Loucy (cell line): Measurements from ENCODE around the gene FAM162A.

ENCODE experiments used
- H2AFZ ChIP-seq: fragments of 200-600 bp; sonication (generic); 2 replicates; pipeline ENCODE4 v1.6.0; 2016; ENCODE audit warnings: antibody characterized with exemption, mild to moderate bottlenecking, low read length, moderate library complexity
- H3F3A ChIP-seq: fragments of 200-600 bp; 2 replicates; pipeline ENCODE4 v1.6.0; 2016; ENCODE audit warnings: antibody characterized with exemption, low read depth, mild to moderate bottlenecking
- H3K27me3 ChIP-seq: fragments of 200-600 bp; sonication (generic); 2 replicates; pipeline ENCODE4 v1.6.1; 2014; ENCODE audit warnings: low read length, mild to moderate bottlenecking; ENCODE audit not compliant: insufficient read depth, poor library complexity, severe bottlenecking
- H3K36me3 ChIP-seq: fragments of 200-600 bp; sonication (generic); 2 replicates; pipeline ENCODE4 v1.6.1; 2016; ENCODE audit warnings: low read length; ENCODE audit not compliant: insufficient read depth
- H3K4me1 ChIP-seq: fragments of 200-600 bp; sonication (generic); 2 replicates; pipeline ENCODE4 v1.5.1; 2014; ENCODE audit warnings: low read length, mild to moderate bottlenecking; ENCODE audit not compliant: insufficient read depth, poor library complexity, severe bottlenecking
- H3K4me2 ChIP-seq: fragments of 200-600 bp; sonication (generic); 2 replicates; pipeline ENCODE4 v1.6.0; 2014; ENCODE audit warnings: antibody characterized with exemption, low read length, low read depth, mild to moderate bottlenecking; ENCODE audit not compliant: poor library complexity, severe bottlenecking
- H3K4me3 ChIP-seq: fragments of 200-600 bp; sonication (generic); 2 replicates; pipeline ENCODE4 v1.5.1; 2014; ENCODE audit warnings: low read length, mild to moderate bottlenecking, mixed read lengths; ENCODE audit not compliant: poor library complexity, severe bottlenecking
- H3K79me2 ChIP-seq: fragments of 200-600 bp; sonication (generic); 2 replicates; pipeline ENCODE4 v1.6.1; 2014; ENCODE audit warnings: low read length; ENCODE audit not compliant: insufficient read depth
- H3K9ac ChIP-seq: fragments of 200-600 bp; sonication (generic); 2 replicates; pipeline ENCODE4 v1.6.0; 2014; ENCODE audit warnings: mild to moderate bottlenecking, low read depth, low read length, moderate library complexity; ENCODE audit not compliant: poor library complexity, severe bottlenecking
- H3K9me2 ChIP-seq: fragments of 200-600 bp; sonication (generic); replicated peaks from 2 replicates; pipeline ENCODE4 v1.6.1; 2016; ENCODE audit warnings: low read depth, low read length, mixed read lengths
- H3K9me3 ChIP-seq: fragments of 200-600 bp; sonication (generic); 2 replicates; pipeline ENCODE4 v1.6.1; 2014; ENCODE audit warnings: mild to moderate bottlenecking, antibody characterized with exemption, low read length, low read depth; ENCODE audit not compliant: insufficient read depth
- H4K20me1 ChIP-seq: fragments of 200-600 bp; sonication (generic); 2 replicates; pipeline ENCODE4 v1.6.0; 2014; ENCODE audit warnings: antibody characterized with exemption, low read length, mild to moderate bottlenecking; ENCODE audit not compliant: insufficient read depth, poor library complexity, severe bottlenecking
- EZH2phosphoT487 ChIP-seq: fragments of 200-600 bp; IDR thresholded peaks from 2 replicates; pipeline ENCODE4 v1.6.1; 2018; ENCODE audit warnings: antibody characterized with exemption, mild to moderate bottlenecking, moderate library complexity, borderline replicate concordance
- TF ChIP-seq, protein P1 (sequence below): fragments of 200-600 bp; sonication (generic); conservative IDR thresholded peaks from 2 replicates; pipeline ENCODE4 v1.5.1; 2014; ENCODE audit warnings: mild to moderate bottlenecking, antibody characterized with exemption, low read length

Gene FAM162A

DNA sequence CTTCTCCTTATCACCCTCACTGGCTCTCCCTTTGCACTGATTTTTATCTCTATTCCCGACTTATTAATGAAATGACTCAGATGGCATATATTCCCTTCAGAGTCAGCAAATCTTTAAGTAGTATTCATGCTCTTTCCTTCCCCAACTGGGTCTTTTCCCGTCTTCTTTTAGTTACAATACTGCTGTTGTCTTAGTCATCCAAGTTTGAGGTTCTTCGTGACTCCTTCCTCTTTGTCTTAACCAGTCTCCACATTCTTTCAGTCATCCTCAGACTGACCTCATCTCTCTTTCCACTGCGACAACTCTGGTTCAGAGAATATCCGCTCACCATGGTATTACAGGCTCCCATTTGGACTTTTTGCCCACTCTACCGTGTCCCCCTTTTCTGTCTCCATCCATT is 19.5 kb downstream of the FAM162A start:
- Histone ChIP-seq H3K9ac (no peak overlapping the region), H4K20me1 (no peaks in the 10 kb centered on the region), H3K4me1 (no peaks in the 10 kb centered on the region), H3F3A (no peaks in the 10 kb centered on the region), H2AFZ (no peak overlapping the region), H3K27me3 (no peaks in the 10 kb centered on the region), H3K9me3 (no peaks in the 10 kb centered on the region), H3K4me3 (no peak overlapping the region), H3K79me2 (peaks cover 11% of the 10 kb centered on the region; the same call in 1 of the 2 replicates), H3K4me2 (no peak overlapping the region), H3K9me2 (no peaks in the 10 kb centered on the region), H3K36me3 (peaks cover 60% of the 10 kb centered on the region; the same call in 1 of the 2 replicates)
- TF ChIP-seq, protein P1, sequence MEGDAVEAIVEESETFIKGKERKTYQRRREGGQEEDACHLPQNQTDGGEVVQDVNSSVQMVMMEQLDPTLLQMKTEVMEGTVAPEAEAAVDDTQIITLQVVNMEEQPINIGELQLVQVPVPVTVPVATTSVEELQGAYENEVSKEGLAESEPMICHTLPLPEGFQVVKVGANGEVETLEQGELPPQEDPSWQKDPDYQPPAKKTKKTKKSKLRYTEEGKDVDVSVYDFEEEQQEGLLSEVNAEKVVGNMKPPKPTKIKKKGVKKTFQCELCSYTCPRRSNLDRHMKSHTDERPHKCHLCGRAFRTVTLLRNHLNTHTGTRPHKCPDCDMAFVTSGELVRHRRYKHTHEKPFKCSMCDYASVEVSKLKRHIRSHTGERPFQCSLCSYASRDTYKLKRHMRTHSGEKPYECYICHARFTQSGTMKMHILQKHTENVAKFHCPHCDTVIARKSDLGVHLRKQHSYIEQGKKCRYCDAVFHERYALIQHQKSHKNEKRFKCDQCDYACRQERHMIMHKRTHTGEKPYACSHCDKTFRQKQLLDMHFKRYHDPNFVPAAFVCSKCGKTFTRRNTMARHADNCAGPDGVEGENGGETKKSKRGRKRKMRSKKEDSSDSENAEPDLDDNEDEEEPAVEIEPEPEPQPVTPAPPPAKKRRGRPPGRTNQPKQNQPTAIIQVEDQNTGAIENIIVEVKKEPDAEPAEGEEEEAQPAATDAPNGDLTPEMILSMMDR, result no peak
- TF ChIP-seq EZH2phosphoT487, result no peak

DNA sequence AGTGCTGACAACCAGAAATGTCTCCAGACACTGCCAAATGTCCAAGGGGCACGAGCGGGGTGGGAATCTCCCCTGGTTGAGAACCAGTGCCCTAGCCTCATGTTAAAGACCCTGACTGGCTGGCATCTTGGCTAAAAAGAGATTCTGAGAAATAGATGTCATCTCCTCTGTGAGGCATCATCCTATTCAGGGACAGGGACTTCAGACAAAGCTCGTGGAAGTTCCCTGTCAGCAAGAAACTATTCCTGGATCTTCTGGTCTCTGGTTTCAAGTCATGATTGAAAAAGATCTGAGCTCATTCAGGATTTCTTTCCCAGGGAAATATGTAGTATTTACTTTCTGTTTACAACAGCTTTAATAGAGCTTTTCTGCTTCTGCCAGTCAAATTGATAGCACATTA is 21.0 kb downstream of the FAM162A start:
- Histone ChIP-seq H3K4me2 (no peak overlapping the region), H4K20me1 (no peaks in the 10 kb centered on the region), H3K79me2 (peaks cover 5% of the 10 kb centered on the region; the same call in 1 of the 2 replicates), H3K9ac (no peak overlapping the region), H3K4me1 (no peaks in the 10 kb centered on the region), H3K36me3 (peaks cover 75% of the 10 kb centered on the region; the same call in 1 of the 2 replicates), H3K27me3 (no peaks in the 10 kb centered on the region), H3F3A (no peaks in the 10 kb centered on the region), H3K9me2 (no peaks in the 10 kb centered on the region), H2AFZ (no peak overlapping the region), H3K4me3 (no peak overlapping the region), H3K9me3 (no peaks in the 10 kb centered on the region)
- TF ChIP-seq EZH2phosphoT487, result no peak
- TF ChIP-seq, protein P1, result no peak

DNA sequence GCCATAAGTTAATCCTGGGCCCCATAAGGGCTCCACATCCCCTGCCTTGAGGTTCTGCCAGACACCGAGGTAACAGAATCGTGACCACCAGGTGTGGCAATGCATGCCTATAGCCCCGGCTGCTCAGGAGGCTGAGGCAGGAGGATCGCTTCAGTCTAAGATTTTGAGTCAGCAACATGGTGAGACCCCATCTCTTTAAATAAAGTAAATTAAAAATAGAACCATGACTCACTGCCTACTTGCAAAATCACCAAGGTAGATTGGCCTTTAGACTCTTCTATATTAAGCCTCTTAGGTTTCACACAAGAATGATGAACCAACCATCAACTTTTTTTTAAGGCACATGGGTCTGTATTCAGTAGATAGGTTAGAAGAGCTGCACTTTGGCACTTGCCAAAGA is 22.2 kb downstream of the FAM162A start:
- no peaks in the 10 kb centered on the region for H3K9me2 ChIP-seq
- no peak overlapping the region for H3K9ac ChIP-seq
- H3K4me2 ChIP-seq, result no peak overlapping the region
- no peaks in the 10 kb centered on the region for H3K9me3 ChIP-seq
- H3K27me3 ChIP-seq, result no peaks in the 10 kb centered on the region
- peaks cover 5% of the 10 kb centered on the region; the same call in 1 of the 2 replicates for H3K79me2 ChIP-seq
- no peaks in the 10 kb centered on the region for H3F3A ChIP-seq
- peaks cover 87% of the 10 kb centered on the region; the same call in 1 of the 2 replicates for H3K36me3 ChIP-seq
- TF ChIP-seq, protein P1, result no peak
- TF ChIP-seq EZH2phosphoT487, result no peak
- no peak overlapping the region for H3K4me3 ChIP-seq
- H4K20me1 ChIP-seq, result no peaks in the 10 kb centered on the region
- H2AFZ ChIP-seq, result no peak overlapping the region
- no peaks in the 10 kb centered on the region for H3K4me1 ChIP-seq
